Epithelial cell of proximal tubule (primary cell): ENCODE measurements around the gene MELTF. TPM values are rescaled to one million over a fixed set of nuclear protein-coding genes. Genes with fewer than 3 reads are reported as not detected.

ENCODE experiments used
- DNase-seq: peaks from one replicate; pipeline ENCODE4 v3.0.0-alpha.2; 2011; ENCODE audit warnings: low read depth
- H3K4me3 ChIP-seq: 2 replicates; pipeline ENCODE4 v1.5.1; 2011; ENCODE audit warnings: low read depth, mild to moderate bottlenecking, low read length
- total RNA-seq: library from RNA; depleted of rRNA; stranded (reverse); fragments of >200 nt; gene quantifications from 2 replicates; pipeline ENCODE4 v1.2.3, GENCODE V29; 2015
- TF ChIP-seq, protein P1 (sequence below): conservative IDR thresholded peaks from 2 replicates; pipeline ENCODE4 v1.5.1; 2012; ENCODE audit warnings: low read depth, mild to moderate bottlenecking, low read length

Gene MELTF
- total RNA-seq, 1 donor from 2014 or later: 26.9 TPM

DNA sequence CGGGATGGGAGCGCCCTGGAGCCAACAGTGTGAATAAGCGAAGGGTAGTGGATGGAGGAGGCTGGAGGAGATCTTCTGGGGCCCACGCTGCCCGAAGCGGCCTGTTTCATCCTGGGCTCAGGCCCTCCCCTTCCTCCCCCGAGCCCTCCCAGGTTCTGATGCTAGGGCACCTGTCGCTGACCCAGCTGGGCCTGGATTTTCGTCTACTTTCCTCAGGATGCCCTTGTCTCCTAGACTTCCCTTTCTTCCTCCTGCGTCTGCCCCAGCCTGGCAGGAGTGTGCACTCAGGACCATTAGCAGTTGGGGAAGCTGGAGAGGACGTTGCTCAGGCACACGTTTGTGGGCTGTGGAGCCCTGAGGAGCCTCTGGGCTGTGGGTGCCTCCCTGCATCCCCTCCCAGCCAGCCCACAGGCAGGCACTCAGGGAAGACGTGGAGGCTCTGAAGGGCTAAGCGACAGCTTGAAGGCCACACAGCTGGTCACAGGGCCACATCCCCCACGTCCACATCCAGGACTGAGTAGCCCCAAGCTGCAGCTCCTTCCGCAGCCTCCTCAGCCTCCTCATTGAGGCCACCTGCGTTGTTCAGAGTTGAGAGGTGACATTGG, 37.1 kb downstream of the MELTF start:
- no peak for DNase-seq
- H3K4me3 ChIP-seq: no peak overlapping the region
- TF ChIP-seq, protein P1, sequence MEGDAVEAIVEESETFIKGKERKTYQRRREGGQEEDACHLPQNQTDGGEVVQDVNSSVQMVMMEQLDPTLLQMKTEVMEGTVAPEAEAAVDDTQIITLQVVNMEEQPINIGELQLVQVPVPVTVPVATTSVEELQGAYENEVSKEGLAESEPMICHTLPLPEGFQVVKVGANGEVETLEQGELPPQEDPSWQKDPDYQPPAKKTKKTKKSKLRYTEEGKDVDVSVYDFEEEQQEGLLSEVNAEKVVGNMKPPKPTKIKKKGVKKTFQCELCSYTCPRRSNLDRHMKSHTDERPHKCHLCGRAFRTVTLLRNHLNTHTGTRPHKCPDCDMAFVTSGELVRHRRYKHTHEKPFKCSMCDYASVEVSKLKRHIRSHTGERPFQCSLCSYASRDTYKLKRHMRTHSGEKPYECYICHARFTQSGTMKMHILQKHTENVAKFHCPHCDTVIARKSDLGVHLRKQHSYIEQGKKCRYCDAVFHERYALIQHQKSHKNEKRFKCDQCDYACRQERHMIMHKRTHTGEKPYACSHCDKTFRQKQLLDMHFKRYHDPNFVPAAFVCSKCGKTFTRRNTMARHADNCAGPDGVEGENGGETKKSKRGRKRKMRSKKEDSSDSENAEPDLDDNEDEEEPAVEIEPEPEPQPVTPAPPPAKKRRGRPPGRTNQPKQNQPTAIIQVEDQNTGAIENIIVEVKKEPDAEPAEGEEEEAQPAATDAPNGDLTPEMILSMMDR: no peak

DNA sequence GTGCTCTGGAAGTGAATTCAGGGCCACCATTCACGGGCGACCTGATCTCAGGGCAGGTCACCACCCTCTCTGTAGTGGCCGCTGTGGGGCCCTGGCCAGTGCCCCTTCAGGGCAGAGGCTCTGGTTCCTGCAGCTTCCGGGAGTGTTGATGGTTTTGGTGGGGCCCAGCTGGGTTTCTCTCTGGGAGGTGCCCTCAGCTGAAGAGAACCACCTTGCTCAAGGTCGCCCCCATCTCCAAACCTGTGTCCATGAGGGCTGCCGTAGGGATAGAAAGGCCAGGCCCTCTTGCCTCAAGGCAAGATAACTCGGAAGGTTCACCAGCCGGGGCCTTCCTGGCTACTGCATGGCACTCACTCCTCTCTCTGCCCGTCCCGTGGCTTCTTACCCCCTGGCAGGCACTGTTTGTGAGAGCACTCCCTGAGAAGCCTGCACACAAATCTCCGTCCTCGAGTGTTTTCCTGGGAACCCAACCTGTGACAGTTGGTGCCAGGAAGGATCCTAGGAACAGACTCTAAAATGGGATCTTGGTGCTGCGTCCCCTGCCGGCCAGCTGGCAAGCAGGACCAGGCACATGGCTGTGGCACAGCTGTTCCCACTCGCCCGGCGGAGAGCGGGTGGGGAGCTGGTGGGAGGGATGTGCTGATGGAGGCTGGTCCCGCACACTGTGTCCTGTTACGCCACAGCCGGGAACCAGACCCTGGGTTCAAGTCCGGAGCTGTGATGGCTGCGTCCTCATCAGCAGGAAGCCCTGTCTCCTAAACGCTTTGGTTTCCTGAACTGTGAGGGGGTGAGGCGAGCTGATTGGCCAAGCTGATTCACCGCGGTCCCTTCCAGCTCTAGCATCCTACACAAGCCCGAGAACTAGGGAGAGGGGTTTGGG, 37.8 kb downstream of the MELTF start:
- TF ChIP-seq, protein P1: no peak
- no peak for DNase-seq
- H3K4me3 ChIP-seq: no peak overlapping the region

GRCh38 chr3:196990601-196991007, 39.0 kb downstream of the MELTF start:
- H3K4me3 ChIP-seq: no peak overlapping the region
- TF ChIP-seq, protein P1: no peak
- DNase-seq: no peak

DNA sequence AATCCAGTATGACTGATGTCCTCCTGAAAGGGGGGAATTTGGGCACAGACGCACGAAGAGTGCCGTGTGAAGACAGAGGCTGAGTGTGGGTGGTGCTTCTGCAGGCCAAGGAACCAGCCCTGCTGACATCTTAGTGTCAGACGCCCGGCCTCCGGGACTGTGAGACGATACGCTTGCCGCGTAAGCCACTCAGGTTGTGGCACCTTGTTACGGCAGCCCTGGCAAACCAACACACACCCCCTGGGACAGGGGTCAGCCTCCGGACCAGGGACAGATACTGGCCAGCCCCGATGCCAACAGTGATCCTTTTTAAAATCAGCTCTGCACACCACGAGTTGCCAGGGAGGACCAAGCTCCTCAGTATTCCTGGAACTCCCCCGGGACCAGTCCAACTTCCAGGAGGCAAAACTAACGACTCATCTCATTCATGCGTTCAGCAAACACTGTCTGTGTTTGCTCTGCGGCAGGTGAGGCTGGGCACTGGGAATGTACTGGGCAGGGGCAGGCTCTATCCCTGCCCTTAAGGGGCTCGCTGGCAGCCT, 39.8 kb downstream of the MELTF start:
- no peak overlapping the region for H3K4me3 ChIP-seq
- TF ChIP-seq, protein P1: no peak
- no peak for DNase-seq

GRCh38 chr3:196988241-196989029, 41.2 kb downstream of the MELTF start:
- no peak overlapping the region for H3K4me3 ChIP-seq
- no peak for DNase-seq
- TF ChIP-seq, protein P1: peak; percentile 11

DNA sequence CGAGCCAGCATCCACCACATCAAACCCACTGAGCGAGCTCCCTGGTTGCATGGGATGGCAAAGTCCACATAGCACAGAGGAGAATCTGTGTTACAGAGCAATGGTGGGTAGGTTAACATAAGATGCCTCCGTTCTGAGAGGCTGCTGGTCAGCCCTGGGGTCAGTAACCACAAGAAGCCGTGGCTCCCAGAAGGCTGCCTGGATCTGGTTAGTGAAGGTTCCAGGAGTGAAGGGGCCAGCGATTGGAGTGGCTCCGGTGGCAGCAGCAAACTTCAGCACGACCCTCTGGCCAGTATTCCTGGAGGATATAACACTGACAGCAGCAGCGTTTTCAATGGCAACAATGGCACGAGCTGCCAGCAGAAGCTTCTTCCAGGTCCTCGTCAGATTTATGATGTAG, 42.6 kb downstream of the MELTF start:
- no peak overlapping the region for H3K4me3 ChIP-seq
- TF ChIP-seq, protein P1: no peak
- no peak for DNase-seq
